ENCODE results near the gene TMEM127. TPM values are rescaled to one million over a fixed set of nuclear protein-coding genes. Genes with fewer than 3 reads are reported as not detected.
"Not testable (repeated sequence)": the region's sequence is repeated elsewhere in the genome, so short reads cannot be mapped to it uniquely, and the experiment has no call there.

TMEM127 gene
- total RNA-seq, 1 donor: 55.0 TPM

GRCh38 chr2:96296925-96297324, 31.1 kb upstream of the TMEM127 start:
- no peak for TF ChIP-seq CTCF (IDR thresholded peaks at IDR 0.05; ENCODE audit: extremely low read depth, low read depth, low read length)
- Histone ChIP-seq H3K27ac (ENCODE audit: low read depth, low read length) (no peak overlapping the region), H3K4me2 (ENCODE audit: insufficient read depth, low read length) (no peak overlapping the region), H3K36me3 (ENCODE audit: insufficient read depth, low read length) (peaks cover 93% of the 10 kb centered on the region), H4K20me1 (ENCODE audit: insufficient read depth, low read length) (no peaks in the 10 kb centered on the region), H3K4me1 (ENCODE audit: insufficient read depth, low read length) (no peaks in the 10 kb centered on the region), H2AFZ (ENCODE audit: low read length) (no peak overlapping the region), H3K9me3 (ENCODE audit: low read depth, low read length) (no peaks in the 10 kb centered on the region), H3K79me2 (ENCODE audit: insufficient read depth, low read length) (peaks cover 11% of the 10 kb centered on the region), H3K4me3 (ENCODE audit: insufficient read depth, low read length) (no peak overlapping the region), H3K27me3 (ENCODE audit: insufficient read depth, low read length) (no peaks in the 10 kb centered on the region)
- DNase-seq (ENCODE audit: insufficient read length, low spot score, missing footprints): no peak

DNA sequence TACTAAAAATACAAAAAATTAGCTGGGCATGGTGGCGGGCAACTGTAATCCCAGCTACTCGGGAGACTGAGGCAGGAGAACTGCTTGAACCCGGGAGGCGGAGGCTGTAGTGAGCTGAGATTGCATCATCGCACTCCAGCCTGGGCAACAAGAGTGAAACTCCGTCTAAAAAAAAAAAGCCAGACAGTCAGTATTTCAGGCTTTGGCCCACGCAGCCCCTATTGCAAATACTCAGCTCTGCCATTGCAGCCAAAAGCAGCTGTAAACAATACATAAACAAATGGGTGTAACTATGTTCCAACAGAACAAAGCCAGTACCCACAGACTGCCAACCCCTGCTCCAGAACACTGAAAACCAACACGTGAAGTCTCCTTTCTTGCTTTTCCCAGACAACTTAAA, 28.5 kb upstream of the TMEM127 start:
- H3K27me3 ChIP-seq (ENCODE audit: insufficient read depth, low read length); H3K9me3 ChIP-seq (ENCODE audit: low read depth, low read length); H3K4me1 ChIP-seq (ENCODE audit: insufficient read depth, low read length); H3K4me2 ChIP-seq (ENCODE audit: insufficient read depth, low read length); H3K79me2 ChIP-seq (ENCODE audit: insufficient read depth, low read length); H3K4me3 ChIP-seq (ENCODE audit: insufficient read depth, low read length); DNase-seq (ENCODE audit: insufficient read length, low spot score, missing footprints); H4K20me1 ChIP-seq (ENCODE audit: insufficient read depth, low read length); H2AFZ ChIP-seq (ENCODE audit: low read length); H3K27ac ChIP-seq (ENCODE audit: low read depth, low read length): not testable (repeated sequence)
- peaks cover 96% of the 10 kb centered on the region for H3K36me3 ChIP-seq (ENCODE audit: insufficient read depth, low read length)

DNA sequence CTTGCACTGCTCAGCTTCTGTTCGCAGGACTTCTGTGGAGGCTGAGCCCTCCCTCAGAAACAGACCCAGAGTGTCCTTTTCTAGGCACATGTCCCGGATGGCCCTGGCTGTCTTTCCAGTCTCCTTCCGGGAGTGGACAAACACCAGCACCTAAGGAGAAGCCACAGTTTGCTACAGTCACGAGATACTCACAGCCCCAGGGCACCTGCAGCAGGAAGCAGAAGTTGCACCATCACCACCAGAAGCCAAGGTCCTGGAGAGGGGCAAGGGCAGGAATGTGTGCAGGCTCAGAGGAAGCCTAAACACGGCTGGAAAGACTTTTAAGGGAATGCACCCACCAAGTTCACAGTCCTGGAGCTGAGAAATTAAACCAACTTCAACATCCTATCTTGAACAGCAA, 26.0 kb upstream of the TMEM127 start:
- no peak for DNase-seq (ENCODE audit: insufficient read length, low spot score, missing footprints)
- Histone ChIP-seq H3K27me3 (ENCODE audit: insufficient read depth, low read length) (no peaks in the 10 kb centered on the region), H2AFZ (ENCODE audit: low read length) (no peak overlapping the region), H3K4me3 (ENCODE audit: insufficient read depth, low read length) (no peak overlapping the region), H3K27ac (ENCODE audit: low read depth, low read length) (no peak overlapping the region), H3K4me2 (ENCODE audit: insufficient read depth, low read length) (no peak overlapping the region), H4K20me1 (ENCODE audit: insufficient read depth, low read length) (no peaks in the 10 kb centered on the region), H3K79me2 (ENCODE audit: insufficient read depth, low read length) (no peaks in the 10 kb centered on the region), H3K9me3 (ENCODE audit: low read depth, low read length) (no peaks in the 10 kb centered on the region), H3K4me1 (ENCODE audit: insufficient read depth, low read length) (no peaks in the 10 kb centered on the region), H3K36me3 (ENCODE audit: insufficient read depth, low read length) (peaks cover 96% of the 10 kb centered on the region)
- TF ChIP-seq CTCF (IDR thresholded peaks at IDR 0.05; ENCODE audit: extremely low read depth, low read depth, low read length): no peak

GRCh38 chr2:96287273-96287856, 21.6 kb upstream of the TMEM127 start:
- H3K27ac ChIP-seq (ENCODE audit: low read depth, low read length): no peak overlapping the region
- H3K9me3 ChIP-seq (ENCODE audit: low read depth, low read length): no peaks in the 10 kb centered on the region
- no peak overlapping the region for H2AFZ ChIP-seq (ENCODE audit: low read length)
- H3K4me2 ChIP-seq (ENCODE audit: insufficient read depth, low read length): no peak overlapping the region
- H3K36me3 ChIP-seq (ENCODE audit: insufficient read depth, low read length): peaks cover 100% of the 10 kb centered on the region
- no peak for DNase-seq (ENCODE audit: insufficient read length, low spot score, missing footprints)
- no peak for TF ChIP-seq CTCF (IDR thresholded peaks at IDR 0.05; ENCODE audit: extremely low read depth, low read depth, low read length)
- no peaks in the 10 kb centered on the region for H3K79me2 ChIP-seq (ENCODE audit: insufficient read depth, low read length)
- no peaks in the 10 kb centered on the region for H3K27me3 ChIP-seq (ENCODE audit: insufficient read depth, low read length)
- H3K4me3 ChIP-seq (ENCODE audit: insufficient read depth, low read length): no peak overlapping the region
- H4K20me1 ChIP-seq (ENCODE audit: insufficient read depth, low read length): no peaks in the 10 kb centered on the region
- H3K4me1 ChIP-seq (ENCODE audit: insufficient read depth, low read length): no peaks in the 10 kb centered on the region

Measured in osteoblast (primary cell).